ENCODE measurements around the gene ERBB3.

The ERBB3 gene

GRCh38 chr12:56141946-56142784, 62.2 kb downstream of the ERBB3 start:
- no peak for DNase-seq

- no peak for DNase-seq
Observed at GRCh38 chr12:56143217-56143616, 63.3 kb downstream of the ERBB3 start.

GRCh38 chr12:56143870-56144269, 63.9 kb downstream of the ERBB3 start:
- no peak for DNase-seq

GRCh38 chr12:56145217-56145616, 65.3 kb downstream of the ERBB3 start:
- no peak for DNase-seq

GRCh38 chr12:56146492-56147460, 66.8 kb downstream of the ERBB3 start:
- no peak for DNase-seq

- no peak for DNase-seq
Observed at GRCh38 chr12:56150563-56150962, 70.6 kb downstream of the ERBB3 start.

- DNase-seq = peak; percentile 86
Observed at GRCh38 chr12:56151672-56152131, 71.7 kb downstream of the ERBB3 start.

GRCh38 chr12:56152132-56152755, 72.3 kb downstream of the ERBB3 start, which contains the start of gene MYL6B:
MYL6B (plus strand) TSS chr12:56152587; CDS start chr12:56153919, 1,332 bp downstream.
- DNase-seq = peak; percentile 95

All from activated CD8-positive, alpha-beta memory T cell treated with anti-CD3 and anti-CD28 coated beads for 24 hours (primary cell).